ENCODE data around the gene AGXT2. TPM values are rescaled to one million over a fixed set of nuclear protein-coding genes. Genes with fewer than 3 reads are reported as not detected.

AGXT2 gene, protein sequence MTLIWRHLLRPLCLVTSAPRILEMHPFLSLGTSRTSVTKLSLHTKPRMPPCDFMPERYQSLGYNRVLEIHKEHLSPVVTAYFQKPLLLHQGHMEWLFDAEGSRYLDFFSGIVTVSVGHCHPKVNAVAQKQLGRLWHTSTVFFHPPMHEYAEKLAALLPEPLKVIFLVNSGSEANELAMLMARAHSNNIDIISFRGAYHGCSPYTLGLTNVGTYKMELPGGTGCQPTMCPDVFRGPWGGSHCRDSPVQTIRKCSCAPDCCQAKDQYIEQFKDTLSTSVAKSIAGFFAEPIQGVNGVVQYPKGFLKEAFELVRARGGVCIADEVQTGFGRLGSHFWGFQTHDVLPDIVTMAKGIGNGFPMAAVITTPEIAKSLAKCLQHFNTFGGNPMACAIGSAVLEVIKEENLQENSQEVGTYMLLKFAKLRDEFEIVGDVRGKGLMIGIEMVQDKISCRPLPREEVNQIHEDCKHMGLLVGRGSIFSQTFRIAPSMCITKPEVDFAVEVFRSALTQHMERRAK
- total RNA-seq = not detected in 2 replicates

GRCh38 chr5:35047785-35048404 lies at the start of gene AGXT2:
TSS of gene AGXT2 (minus strand) at chr5:35047949. CDS start at chr5:35047892, 57 bp downstream.

Other genes starting within 250 kb of the AGXT2 start
- gene TTC23L, start 208.8 kb downstream of the AGXT2 start, total RNA-seq = not detected in 2 replicates
- gene RAD1, start 132.4 kb downstream of the AGXT2 start, total RNA-seq = 44.0 and 45.6 TPM in 2 replicates
- gene BRIX1, start 132.2 kb downstream of the AGXT2 start, total RNA-seq = 43.2 and 49.8 TPM in 2 replicates
- 19.5 and 21.0 TPM in 2 replicates for gene DNAJC21, start 118.4 kb downstream of the AGXT2 start, total RNA-seq
- 5.8 and 11.5 TPM in 2 replicates for gene PRLR, start 182.5 kb upstream of the AGXT2 start, total RNA-seq

Data from myometrial cell (primary cell).